SK-N-SH treated with all-trans-retinoic acid at 6 μM for 48 hours (cell line): ENCODE data around the gene ABO.

ENCODE experiments used
- ARNTL ChIP-seq: fragments of 450-650 bp; formaldehyde crosslinking; IDR thresholded peaks from 2 replicates; pipeline ENCODE4 v1.5.0; 2020; ENCODE audit warnings: low read depth, mild to moderate bottlenecking, moderate library complexity, borderline replicate concordance
- BACH2 ChIP-seq: fragments of 250-450 bp; sonication (Bioruptor Pico); IDR thresholded peaks from 2 replicates; pipeline ENCODE4 v1.9.0; 2021; ENCODE audit warnings: mild to moderate bottlenecking, borderline replicate concordance
- CSDC2 ChIP-seq: fragments of 250-450 bp; sonication (Bioruptor Pico); IDR thresholded peaks from 2 replicates; pipeline ENCODE4 v1.5.0; 2020; ENCODE audit warnings: mild to moderate bottlenecking, moderate library complexity
- CSRNP3 ChIP-seq: fragments of 250-450 bp; sonication (Bioruptor Pico); IDR thresholded peaks from 2 replicates; pipeline ENCODE4 v1.5.1; 2021; ENCODE audit warnings: mild to moderate bottlenecking, moderate library complexity
- ISL1 ChIP-seq: fragments of 250-450 bp; sonication (Bioruptor Pico); IDR thresholded peaks from 2 replicates; pipeline ENCODE4 v2.1.2; 2022; ENCODE audit warnings: mild to moderate bottlenecking, moderate library complexity
- PATZ1 ChIP-seq: fragments of 250-450 bp; sonication (Bioruptor Pico); IDR thresholded peaks from 2 replicates; pipeline ENCODE4 v1.8.0; 2020; ENCODE audit warnings: mild to moderate bottlenecking, moderate library complexity, borderline replicate concordance
- POU6F1 ChIP-seq: fragments of 250-450 bp; sonication (Bioruptor Pico); IDR thresholded peaks from 2 replicates; pipeline ENCODE4 v1.8.0; 2021; ENCODE audit warnings: low read depth, mild to moderate bottlenecking, moderate library complexity, borderline replicate concordance
- RARB ChIP-seq: fragments of 250-450 bp; sonication (Bioruptor Pico); IDR thresholded peaks from 2 replicates; pipeline ENCODE4 v1.8.0; 2021; ENCODE audit warnings: mild to moderate bottlenecking, moderate library complexity
- SNAI2 ChIP-seq: fragments of 250-450 bp; sonication (Bioruptor Pico); IDR thresholded peaks from 2 replicates; pipeline ENCODE4 v1.5.0; 2020; ENCODE audit warnings: mild to moderate bottlenecking, moderate library complexity
- TCF4 ChIP-seq: fragments of 250-450 bp; sonication (Bioruptor Pico); IDR thresholded peaks from 2 replicates; pipeline ENCODE4 v1.8.0; 2021; ENCODE audit warnings: mild to moderate bottlenecking, moderate library complexity, borderline replicate concordance
- TSHZ2 ChIP-seq: fragments of 250-450 bp; sonication (Bioruptor Pico); IDR thresholded peaks from 2 replicates; pipeline ENCODE4 v1.5.0; 2020; ENCODE audit warnings: mild to moderate bottlenecking, moderate library complexity
- ZFP3 ChIP-seq: fragments of 250-450 bp; sonication (Bioruptor Pico); IDR thresholded peaks from 2 replicates; pipeline ENCODE4 v1.5.0; 2020; ENCODE audit warnings: mild to moderate bottlenecking, moderate library complexity
- ZNF565 ChIP-seq: fragments of 450-650 bp; formaldehyde crosslinking; conservative IDR thresholded peaks from 2 replicates; pipeline ENCODE4 v1.5.0; 2020; ENCODE audit warnings: low read depth, mild to moderate bottlenecking, moderate library complexity
- TF ChIP-seq, protein P1 (sequence below): fragments of 250-450 bp; sonication (Bioruptor Pico); IDR thresholded peaks from 2 replicates; pipeline ENCODE4 v1.5.1; 2020; ENCODE audit warnings: low read depth, mild to moderate bottlenecking, moderate library complexity

DNA sequence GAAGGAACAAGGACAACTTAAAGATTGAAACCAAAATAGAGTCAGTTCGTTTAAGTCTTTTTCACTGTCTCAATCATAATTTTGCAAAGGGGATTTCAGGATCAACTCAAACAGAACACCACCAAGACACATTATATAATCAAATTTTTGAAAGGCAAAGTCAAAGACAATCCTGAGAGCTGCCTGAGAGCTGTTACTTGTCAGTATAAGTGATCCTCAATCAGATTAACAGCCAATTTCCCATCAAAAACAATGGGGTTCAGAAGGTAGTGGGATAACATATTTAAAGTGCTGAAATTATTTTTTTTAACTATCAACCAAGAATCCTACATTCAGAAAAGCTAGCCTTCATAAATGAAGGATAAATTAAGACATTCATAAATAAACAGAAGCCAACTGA is 19.3 kb upstream of the ABO start:
- TF ChIP-seq ISL1 (CRISPR knock-in tag) (no peak), RARB (CRISPR knock-in tag) (no peak), BACH2 (CRISPR knock-in tag) (no peak), POU6F1 (CRISPR knock-in tag) (no peak), TSHZ2 (CRISPR knock-in tag) (no peak), ZFP3 (CRISPR knock-in tag) (no peak), SNAI2 (no peak), TCF4 (no peak), CSDC2 (CRISPR knock-in tag) (no peak), ARNTL (CRISPR knock-in tag) (no peak), ZNF565 (no peak), PATZ1 (CRISPR knock-in tag) (no peak), CSRNP3 (CRISPR knock-in tag) (no peak)
- TF ChIP-seq, protein P1, sequence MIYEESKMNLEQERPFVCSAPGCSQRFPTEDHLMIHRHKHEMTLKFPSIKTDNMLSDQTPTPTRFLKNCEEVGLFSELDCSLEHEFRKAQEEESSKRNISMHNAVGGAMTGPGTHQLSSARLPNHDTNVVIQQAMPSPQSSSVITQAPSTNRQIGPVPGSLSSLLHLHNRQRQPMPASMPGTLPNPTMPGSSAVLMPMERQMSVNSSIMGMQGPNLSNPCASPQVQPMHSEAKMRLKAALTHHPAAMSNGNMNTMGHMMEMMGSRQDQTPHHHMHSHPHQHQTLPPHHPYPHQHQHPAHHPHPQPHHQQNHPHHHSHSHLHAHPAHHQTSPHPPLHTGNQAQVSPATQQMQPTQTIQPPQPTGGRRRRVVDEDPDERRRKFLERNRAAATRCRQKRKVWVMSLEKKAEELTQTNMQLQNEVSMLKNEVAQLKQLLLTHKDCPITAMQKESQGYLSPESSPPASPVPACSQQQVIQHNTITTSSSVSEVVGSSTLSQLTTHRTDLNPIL = no peak
